SK-N-SH treated with all-trans-retinoic acid at 6 μM for 48 hours (cell line): ENCODE measurements around the gene ZNF536.

Experiments used
- ARNTL ChIP-seq: fragments of 450-650 bp; formaldehyde crosslinking; IDR thresholded peaks from 2 replicates; pipeline ENCODE4 v1.5.0; 2020; ENCODE audit warnings: low read depth, mild to moderate bottlenecking, moderate library complexity, borderline replicate concordance
- CSDC2 ChIP-seq: fragments of 250-450 bp; sonication (Bioruptor Pico); IDR thresholded peaks from 2 replicates; pipeline ENCODE4 v1.5.0; 2020; ENCODE audit warnings: mild to moderate bottlenecking, moderate library complexity
- ISL1 ChIP-seq: fragments of 250-450 bp; sonication (Bioruptor Pico); IDR thresholded peaks from 2 replicates; pipeline ENCODE4 v2.1.2; 2022; ENCODE audit warnings: mild to moderate bottlenecking, moderate library complexity
- PATZ1 ChIP-seq: fragments of 250-450 bp; sonication (Bioruptor Pico); IDR thresholded peaks from 2 replicates; pipeline ENCODE4 v1.8.0; 2020; ENCODE audit warnings: mild to moderate bottlenecking, moderate library complexity, borderline replicate concordance
- RARB ChIP-seq: fragments of 250-450 bp; sonication (Bioruptor Pico); IDR thresholded peaks from 2 replicates; pipeline ENCODE4 v1.8.0; 2021; ENCODE audit warnings: mild to moderate bottlenecking, moderate library complexity
- TSHZ2 ChIP-seq: fragments of 250-450 bp; sonication (Bioruptor Pico); IDR thresholded peaks from 2 replicates; pipeline ENCODE4 v1.5.0; 2020; ENCODE audit warnings: mild to moderate bottlenecking, moderate library complexity
- ZNF70 ChIP-seq: fragments of 450-650 bp; formaldehyde crosslinking; IDR thresholded peaks from 2 replicates; pipeline ENCODE4 v1.5.0; 2020; ENCODE audit warnings: mild to moderate bottlenecking, moderate library complexity
- ZNF8 ChIP-seq: fragments of 450-650 bp; formaldehyde crosslinking; IDR thresholded peaks from 2 replicates; pipeline ENCODE4 v1.5.0; 2020; ENCODE audit warnings: mild to moderate bottlenecking, moderate library complexity
- TF ChIP-seq, protein P1 (sequence below): fragments of 250-450 bp; sonication (Bioruptor Pico); IDR thresholded peaks from 2 replicates; pipeline ENCODE4 v1.5.1; 2020; ENCODE audit warnings: low read depth, mild to moderate bottlenecking, moderate library complexity

GRCh38 chr19:30566681-30567420, 194.7 kb downstream of the ZNF536 start:
- no peak for TF ChIP-seq ZNF8
- no peak for TF ChIP-seq PATZ1 (CRISPR knock-in tag)
- no peak for TF ChIP-seq TSHZ2 (CRISPR knock-in tag)
- TF ChIP-seq ZNF70 (CRISPR knock-in tag), result no peak
- no peak for TF ChIP-seq ISL1 (CRISPR knock-in tag)
- no peak for TF ChIP-seq RARB
- no peak for TF ChIP-seq ARNTL (CRISPR knock-in tag)
- TF ChIP-seq, protein P1, sequence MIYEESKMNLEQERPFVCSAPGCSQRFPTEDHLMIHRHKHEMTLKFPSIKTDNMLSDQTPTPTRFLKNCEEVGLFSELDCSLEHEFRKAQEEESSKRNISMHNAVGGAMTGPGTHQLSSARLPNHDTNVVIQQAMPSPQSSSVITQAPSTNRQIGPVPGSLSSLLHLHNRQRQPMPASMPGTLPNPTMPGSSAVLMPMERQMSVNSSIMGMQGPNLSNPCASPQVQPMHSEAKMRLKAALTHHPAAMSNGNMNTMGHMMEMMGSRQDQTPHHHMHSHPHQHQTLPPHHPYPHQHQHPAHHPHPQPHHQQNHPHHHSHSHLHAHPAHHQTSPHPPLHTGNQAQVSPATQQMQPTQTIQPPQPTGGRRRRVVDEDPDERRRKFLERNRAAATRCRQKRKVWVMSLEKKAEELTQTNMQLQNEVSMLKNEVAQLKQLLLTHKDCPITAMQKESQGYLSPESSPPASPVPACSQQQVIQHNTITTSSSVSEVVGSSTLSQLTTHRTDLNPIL (CRISPR knock-in tag), result no peak
- no peak for TF ChIP-seq CSDC2 (CRISPR knock-in tag)
